GM23338 (cell line): Measurements from ENCODE around the gene STAM. TPM values are rescaled to one million over a fixed set of nuclear protein-coding genes. Genes with fewer than 3 reads are reported as not detected.
"Not testable (repeated sequence)": the region's sequence is repeated elsewhere in the genome, so short reads cannot be mapped to it uniquely, and the experiment has no call there.

Source experiments
- ATAC-seq: fragments of 200-7000 bp; cut with Tn5 transposase; 3 replicates; pipeline ENCODE4 v1.9.1; 2020
- DNase-seq: peaks from one replicate; pipeline ENCODE4 v3.0.0-alpha.2; 2015; ENCODE audit warnings: low spot score
- H2AFZ ChIP-seq: fragments of 200-600 bp; sonication (generic); 2 replicates; pipeline ENCODE4 v1.8.0; 2016; ENCODE audit warnings: antibody characterized with exemption, mild to moderate bottlenecking, moderate library complexity
- H3F3A ChIP-seq: fragments of 200-600 bp; sonication (generic); replicated peaks from 2 replicates; pipeline ENCODE4 v1.8.0; 2017; ENCODE audit warnings: antibody characterized with exemption, mixed run types, low read depth
- H3K27ac ChIP-seq: fragments of 200-600 bp; sonication (generic); 2 replicates; pipeline ENCODE4 v1.6.1; 2016; ENCODE audit warnings: low read depth
- H3K27me3 ChIP-seq: fragments of 200-600 bp; sonication (generic); 2 replicates; pipeline ENCODE4 v1.8.0; 2016; ENCODE audit warnings: mild to moderate bottlenecking, mixed run types, moderate library complexity; ENCODE audit not compliant: insufficient read depth
- H3K36me3 ChIP-seq: fragments of 200-600 bp; sonication (generic); 2 replicates; pipeline ENCODE4 v1.8.0; 2016; ENCODE audit warnings: mild to moderate bottlenecking; ENCODE audit not compliant: insufficient read depth
- H3K4me1 ChIP-seq: fragments of 200-600 bp; sonication (generic); 2 replicates; pipeline ENCODE4 v1.8.0; 2016; ENCODE audit warnings: mild to moderate bottlenecking, moderate library complexity; ENCODE audit not compliant: insufficient read depth
- H3K4me2 ChIP-seq: fragments of 200-600 bp; sonication (generic); 2 replicates; pipeline ENCODE4 v1.7.1; 2017; ENCODE audit warnings: mixed run types
- H3K4me3 ChIP-seq: fragments of 200-600 bp; sonication (generic); 2 replicates; pipeline ENCODE4 v1.6.1; 2016; ENCODE audit warnings: mixed run types
- H3K79me2 ChIP-seq: fragments of 200-600 bp; sonication (generic); replicated peaks from 2 replicates; pipeline ENCODE4 v1.8.0; 2017; ENCODE audit warnings: mild to moderate bottlenecking; ENCODE audit not compliant: insufficient read depth
- H3K9me2 ChIP-seq: fragments of 200-600 bp; sonication (generic); 2 replicates; pipeline ENCODE4 v1.8.0; 2017; ENCODE audit not compliant: insufficient read depth
- H4K20me1 ChIP-seq: fragments of 200-600 bp; sonication (generic); replicated peaks from 2 replicates; pipeline ENCODE4 v1.8.0; 2017; ENCODE audit warnings: mild to moderate bottlenecking; ENCODE audit not compliant: insufficient read depth
- H3K27ac Mint-ChIP-seq: 2 replicates; pipeline ENCODE4 v1.8.0; 2020; ENCODE audit warnings: inconsistent platforms, mild to moderate bottlenecking, moderate library complexity, mixed read lengths
- H3K27me3 Mint-ChIP-seq: 3 replicates; pipeline ENCODE4 v1.8.0; 2022; ENCODE audit warnings: low read depth, mild to moderate bottlenecking, moderate library complexity, mixed read lengths, inconsistent platforms; ENCODE audit not compliant: insufficient read depth, poor library complexity
- H3K36me3 Mint-ChIP-seq: 3 replicates; pipeline ENCODE4 v1.8.0; 2021; ENCODE audit warnings: low read depth, mild to moderate bottlenecking, inconsistent platforms, moderate library complexity, mixed read lengths
- H3K4me1 Mint-ChIP-seq: 3 replicates; pipeline ENCODE4 v1.8.0; 2020; ENCODE audit warnings: mild to moderate bottlenecking, inconsistent platforms, mixed read lengths
- H3K4me3 Mint-ChIP-seq: 3 replicates; pipeline ENCODE4 v1.8.0; 2021; ENCODE audit warnings: moderate library complexity, mild to moderate bottlenecking, inconsistent platforms, mixed read lengths
- H3K9me3 Mint-ChIP-seq: 3 replicates; pipeline ENCODE4 v1.8.0; 2020; ENCODE audit warnings: moderate library complexity, mild to moderate bottlenecking, inconsistent platforms, mixed read lengths
- CREB1 ChIP-seq: fragments of 250-450 bp; sonication (Bioruptor Pico); IDR thresholded peaks from 2 replicates; pipeline ENCODE4 v1.5.0; 2020; ENCODE audit warnings: low read depth, mild to moderate bottlenecking, moderate library complexity
- CTCF ChIP-seq, 2 experiments: fragments of 200-600 bp in 1 of 2; sonication (generic) in 1 of 2; conservative IDR thresholded peaks; 2 replicates each; pipeline versions ENCODE4 v1.5.1 to v1.6.1; 2016 to 2017; ENCODE audit warnings: antibody characterized with exemption in 2 of 2, low read depth in 2 of 2, mild to moderate bottlenecking in 2 of 2, moderate library complexity in 1 of 2
- EZH2 ChIP-seq: fragments of 200-600 bp; sonication (generic); IDR thresholded peaks from one replicate; pipeline ENCODE4 v1.8.0; 2017; ENCODE audit warnings: antibody characterized with exemption, mild to moderate bottlenecking, low read depth; ENCODE audit not compliant: unreplicated experiment
- EZH2phosphoT487 ChIP-seq: fragments of 200-600 bp; sonication (generic); IDR thresholded peaks from one replicate; pipeline ENCODE4 v1.8.1; 2018; ENCODE audit warnings: antibody characterized with exemption; ENCODE audit not compliant: unreplicated experiment
- JUNB ChIP-seq: IDR thresholded peaks from one replicate; pipeline ENCODE4 v1.6.1; 2016; ENCODE audit warnings: antibody characterized with exemption; ENCODE audit not compliant: unreplicated experiment
- REST ChIP-seq: IDR thresholded peaks from one replicate; pipeline ENCODE4 v1.6.1; 2018; ENCODE audit warnings: antibody characterized with exemption; ENCODE audit not compliant: unreplicated experiment
- STAT1 ChIP-seq: IDR thresholded peaks from one replicate; pipeline ENCODE4 v1.6.1; 2016; ENCODE audit warnings: antibody characterized with exemption; ENCODE audit not compliant: unreplicated experiment
- ZNF114 ChIP-seq: fragments of 250-450 bp; sonication (Bioruptor Pico); IDR thresholded peaks from 2 replicates; pipeline ENCODE4 v1.5.0; 2020; ENCODE audit warnings: mild to moderate bottlenecking, moderate library complexity
- ZNF331 ChIP-seq: fragments of 250-450 bp; sonication (Bioruptor Pico); IDR thresholded peaks from 2 replicates; pipeline ENCODE4 v1.5.0; 2020; ENCODE audit warnings: low read depth, mild to moderate bottlenecking, moderate library complexity
- ZNF462 ChIP-seq: fragments of 250-450 bp; sonication (Bioruptor Pico); IDR thresholded peaks from 2 replicates; pipeline ENCODE4 v1.5.0; 2020; ENCODE audit warnings: mild to moderate bottlenecking, moderate library complexity
- polyA plus RNA-seq: library from polyadenylated mRNA; unstranded; fragments of >200 nt; fragmentation: Nextera tagmentation; extraction: Ambion mirVana; gene quantifications from 2 replicates; pipeline ENCODE4 v1.2.1, GENCODE V29; 2016
- total RNA-seq: library from RNA; depleted of rRNA; stranded (reverse); fragments of >200 nt; shearing (Covaris generic); gene quantifications from 2 replicates; pipeline ENCODE4 v1.2.3, GENCODE V29; 2014

Gene STAM
- total and polyA plus RNA-seq, 2 experiments from 2014 or later = 28.8 to 40.5 TPM

- not testable (repeated sequence) for DNase-seq, ATAC-seq, H3K27ac ChIP-seq, H4K20me1 ChIP-seq, H3K27me3 Mint-ChIP-seq, H3K4me1 Mint-ChIP-seq, H3K9me3 Mint-ChIP-seq, H3K36me3 ChIP-seq, H2AFZ ChIP-seq, H3K27me3 ChIP-seq, H3K4me3 Mint-ChIP-seq, H3K4me2 ChIP-seq, H3K79me2 ChIP-seq, H3K27ac Mint-ChIP-seq, H3K4me1 ChIP-seq, H3K36me3 Mint-ChIP-seq, H3K9me2 ChIP-seq, H3K4me3 ChIP-seq, H3F3A ChIP-seq
Measured at GRCh38 chr10:17632590-17632989, 11.4 kb upstream of the STAM start.

- ATAC-seq (no peak), DNase-seq (no peak)
- Histone ChIP-seq H3F3A (no peaks in the 10 kb centered on the region), H3K4me2 (no peak overlapping the region), H3K4me3 (no peak overlapping the region), H3K79me2 (no peaks in the 10 kb centered on the region), H3K4me1 (no peaks in the 10 kb centered on the region), H4K20me1 (no peaks in the 10 kb centered on the region), H3K9me2 (no peaks in the 10 kb centered on the region), H3K27me3 (no peaks in the 10 kb centered on the region), H3K36me3 (no peaks in the 10 kb centered on the region), H3K27ac (no peak overlapping the region), H2AFZ (no peak overlapping the region)
- Mint-ChIP-seq H3K9me3 (no peaks in the 10 kb centered on the region; the same call in 2 of the 3 replicates), H3K36me3 (no peaks in the 10 kb centered on the region), H3K4me1 (no peaks in the 10 kb centered on the region), H3K27ac (no peak overlapping the region), H3K27me3 (no peaks in the 10 kb centered on the region), H3K4me3 (no peak overlapping the region)
- no peak for TF ChIP-seq ZNF114 (CRISPR knock-in tag)
- no peak for TF ChIP-seq CTCF (conservative IDR thresholded peaks at IDR 0.05; ENCODE audit: low read depth in 2 of 2)
- no peak for TF ChIP-seq EZH2
- no peak for TF ChIP-seq STAT1
- TF ChIP-seq JUNB = no peak
- TF ChIP-seq ZNF331 (CRISPR knock-in tag) = no peak
- TF ChIP-seq REST = no peak
- no peak for TF ChIP-seq ZNF462 (CRISPR knock-in tag)
- TF ChIP-seq CREB1 (CRISPR knock-in tag) = no peak
- no peak for TF ChIP-seq EZH2phosphoT487
Measured at GRCh38 chr10:17633353-17633752, 10.6 kb upstream of the STAM start.
